T47D (cell line): ENCODE results near the gene DUSP22.
A peak's percentile ranks its signal among the peaks of the same experiment; 100 is the strongest.

Source experiments
- DNase-seq, 2 experiments: peaks; one replicate each; pipeline versions ENCODE4 v3.0.0 to v3.0.0-alpha.2; 2011 to 2012; ENCODE audit warnings: low read depth in 1 of 2, low spot score in 1 of 2
- JUND ChIP-seq: IDR thresholded peaks from 2 replicates; pipeline ENCODE4 v1.6.1; 2012; ENCODE audit warnings: low read depth
- in situ Hi-C: cut with HindIII; loops from 2 replicates; pipeline ENCODE4 v1.10.0; 2016; ENCODE audit warnings: low sequenced_read_pairs, low pct_unique_long_range_greater_than_20kb

DUSP22 gene

DNA sequence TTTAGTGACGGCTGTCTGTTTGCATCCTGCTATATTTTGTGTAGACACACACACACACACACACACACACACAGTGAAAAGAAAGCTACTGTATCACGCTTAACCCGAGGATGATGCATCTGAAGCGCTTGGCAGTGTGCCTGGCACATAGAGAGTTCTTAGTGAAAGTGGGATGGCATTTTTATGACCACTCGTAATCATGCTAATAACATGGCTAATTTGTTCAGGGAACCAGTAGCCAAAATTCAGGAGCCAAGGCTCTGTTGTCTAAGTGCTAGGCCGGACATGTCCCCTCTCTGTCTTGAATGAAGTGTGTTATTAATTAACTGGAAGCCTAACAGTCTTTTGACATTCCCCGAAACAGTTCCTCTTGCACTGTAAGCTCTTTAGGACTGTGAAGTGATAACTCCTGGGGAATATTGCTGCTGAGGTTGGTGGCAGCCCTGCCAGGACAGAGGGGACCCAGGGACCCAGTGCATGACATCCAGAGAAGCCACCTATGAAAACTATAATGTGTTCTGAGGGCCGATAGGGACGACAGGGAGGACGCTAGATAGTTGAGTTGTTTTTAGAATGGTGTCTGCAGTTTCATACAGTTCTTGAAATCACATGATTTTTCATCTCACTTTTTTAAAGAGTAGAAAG, 54.2 kb downstream of the DUSP22 start:
- no peak for DNase-seq
- in situ Hi-C loops = no loop called here
- TF ChIP-seq JUND = no peak

DNA sequence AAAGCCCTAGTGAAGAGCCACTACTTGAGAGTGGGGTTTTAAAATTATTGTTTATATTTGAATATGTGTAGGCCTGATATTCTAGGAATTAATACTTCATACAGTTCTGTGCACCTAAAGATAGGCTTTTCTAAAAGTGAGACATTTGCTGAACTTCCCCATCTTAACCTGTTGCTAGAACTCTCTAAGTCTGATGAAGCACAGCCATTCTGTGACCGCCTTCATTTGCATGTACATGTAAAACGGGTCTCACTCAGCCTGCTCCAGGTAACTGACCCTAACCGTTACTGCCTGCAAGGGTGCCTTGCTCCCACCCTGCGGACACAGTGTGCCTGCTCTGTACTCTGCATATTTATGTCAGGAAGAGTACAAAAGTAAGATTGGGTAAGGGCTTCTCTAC, 54.9 kb downstream of the DUSP22 start:
- no peak for DNase-seq
- in situ Hi-C loops = no loop called here
- no peak for TF ChIP-seq JUND

DNA sequence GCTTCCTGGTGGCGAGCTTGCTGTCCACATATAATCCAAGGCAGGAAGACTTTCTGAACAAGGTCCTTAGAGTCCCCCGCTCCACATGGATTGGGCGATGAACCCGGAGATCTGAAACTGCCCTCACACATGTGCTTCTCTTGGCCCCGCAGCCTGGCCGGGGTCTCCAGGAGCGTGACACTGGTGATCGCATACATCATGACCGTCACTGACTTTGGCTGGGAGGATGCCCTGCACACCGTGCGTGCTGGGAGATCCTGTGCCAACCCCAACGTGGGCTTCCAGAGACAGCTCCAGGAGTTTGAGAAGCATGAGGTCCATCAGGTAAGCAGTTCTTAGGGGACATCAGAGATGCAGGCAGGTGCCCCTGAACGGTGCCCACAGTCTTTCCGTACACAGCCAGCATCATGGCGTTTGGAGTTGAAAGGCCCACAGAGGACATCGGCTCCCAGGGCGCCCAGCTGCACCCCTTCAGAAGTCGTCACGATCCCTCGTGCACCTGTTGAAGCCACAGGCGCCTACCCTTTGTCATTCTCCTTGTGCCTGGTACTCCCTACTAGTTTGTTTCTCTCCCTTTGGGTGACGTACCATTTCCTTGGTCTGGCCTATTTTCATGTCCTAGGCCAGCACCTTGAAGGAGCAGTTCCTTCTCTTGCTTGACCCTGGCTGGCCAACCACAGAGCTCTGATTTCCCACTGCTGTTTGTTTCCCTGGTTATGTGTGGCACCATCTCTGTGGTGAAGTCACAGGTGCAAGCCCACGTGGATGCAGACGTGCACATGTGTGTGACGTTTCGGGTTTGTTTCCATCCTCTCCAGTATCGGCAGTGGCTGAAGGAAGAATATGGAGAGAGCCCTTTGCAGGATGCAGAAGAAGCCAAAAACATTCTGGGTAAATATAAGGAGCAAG, 55.9 kb downstream of the DUSP22 start:
- DNase-seq = no peak
- in situ Hi-C loops = no loop called here
- TF ChIP-seq JUND = no peak

DNA sequence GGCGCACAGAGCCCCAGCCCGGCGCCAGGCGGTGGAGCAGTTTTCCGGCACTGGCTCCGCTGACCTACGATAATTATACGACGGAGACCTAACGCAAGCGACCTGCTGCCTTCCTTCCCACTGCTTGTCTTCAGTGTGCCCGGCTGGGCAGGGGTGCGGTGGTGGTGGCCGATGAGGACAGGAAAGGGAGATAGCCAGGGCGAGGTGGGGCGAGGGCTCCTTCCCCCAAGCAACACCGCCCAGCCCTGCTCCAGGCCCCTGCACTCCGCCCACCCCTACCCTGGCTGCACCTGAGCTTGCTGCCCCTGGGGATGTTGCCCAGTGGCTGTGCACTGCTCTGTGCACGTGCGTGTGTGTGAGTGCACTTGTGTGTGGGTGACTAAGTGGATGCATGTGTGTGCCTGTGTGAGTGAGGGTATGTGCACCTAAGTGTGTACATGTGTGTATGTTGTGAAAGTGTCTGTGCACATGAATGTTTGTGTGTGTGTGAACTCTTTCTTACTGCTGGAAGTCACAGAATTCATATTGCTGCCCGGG, 56.6 kb downstream of the DUSP22 start:
- in situ Hi-C loops = no loop called here
- no peak for DNase-seq
- TF ChIP-seq JUND = no peak

DNA sequence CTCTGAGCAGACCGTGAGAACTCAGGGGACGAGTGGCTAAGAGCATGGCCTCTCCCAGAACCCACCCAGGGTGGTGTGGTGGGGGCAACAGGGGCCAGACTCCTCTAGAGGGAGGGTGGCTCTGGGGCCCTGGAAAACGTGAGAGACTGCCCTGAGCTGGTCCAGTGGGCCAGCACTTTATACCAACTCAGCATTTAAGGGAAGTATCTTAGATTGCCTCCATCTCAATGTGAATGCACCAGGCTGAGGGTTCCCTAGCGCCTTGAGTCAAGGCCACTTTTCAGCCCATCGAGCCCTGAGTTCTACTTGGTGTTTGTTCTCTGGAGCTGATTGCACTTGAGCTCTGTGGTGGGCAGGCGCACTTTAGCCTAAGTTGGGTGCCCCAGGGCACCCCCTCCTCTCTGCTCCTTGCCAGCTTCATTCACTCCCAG, 57.2 kb downstream of the DUSP22 start:
- no peak for DNase-seq
- in situ Hi-C loops = no loop called here

DNA sequence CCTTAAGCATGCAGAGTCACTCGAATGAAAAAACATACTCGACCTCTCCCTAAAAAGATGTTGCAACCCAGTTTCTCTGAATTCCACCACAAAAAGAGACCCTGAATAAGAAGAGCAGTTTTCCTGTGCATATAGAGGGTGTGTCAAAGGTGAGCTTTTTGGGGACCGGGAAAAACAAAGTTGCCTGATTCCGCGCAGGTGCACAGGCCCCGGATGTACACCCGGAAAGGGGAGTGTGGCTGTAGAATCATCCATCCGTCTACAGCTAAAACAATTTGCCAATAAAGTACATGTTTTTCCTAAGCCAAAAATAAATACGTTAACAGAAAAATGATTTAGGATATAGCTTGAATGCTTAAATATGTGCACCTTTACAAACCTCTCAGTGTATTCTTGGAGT, 58.1 kb downstream of the DUSP22 start:
- in situ Hi-C loops = no loop called here
- no peak for DNase-seq
- TF ChIP-seq JUND = no peak

More for the DNA sequence above, 57.2 kb downstream of the DUSP22 start:
- TF ChIP-seq JUND = no peak

DNA sequence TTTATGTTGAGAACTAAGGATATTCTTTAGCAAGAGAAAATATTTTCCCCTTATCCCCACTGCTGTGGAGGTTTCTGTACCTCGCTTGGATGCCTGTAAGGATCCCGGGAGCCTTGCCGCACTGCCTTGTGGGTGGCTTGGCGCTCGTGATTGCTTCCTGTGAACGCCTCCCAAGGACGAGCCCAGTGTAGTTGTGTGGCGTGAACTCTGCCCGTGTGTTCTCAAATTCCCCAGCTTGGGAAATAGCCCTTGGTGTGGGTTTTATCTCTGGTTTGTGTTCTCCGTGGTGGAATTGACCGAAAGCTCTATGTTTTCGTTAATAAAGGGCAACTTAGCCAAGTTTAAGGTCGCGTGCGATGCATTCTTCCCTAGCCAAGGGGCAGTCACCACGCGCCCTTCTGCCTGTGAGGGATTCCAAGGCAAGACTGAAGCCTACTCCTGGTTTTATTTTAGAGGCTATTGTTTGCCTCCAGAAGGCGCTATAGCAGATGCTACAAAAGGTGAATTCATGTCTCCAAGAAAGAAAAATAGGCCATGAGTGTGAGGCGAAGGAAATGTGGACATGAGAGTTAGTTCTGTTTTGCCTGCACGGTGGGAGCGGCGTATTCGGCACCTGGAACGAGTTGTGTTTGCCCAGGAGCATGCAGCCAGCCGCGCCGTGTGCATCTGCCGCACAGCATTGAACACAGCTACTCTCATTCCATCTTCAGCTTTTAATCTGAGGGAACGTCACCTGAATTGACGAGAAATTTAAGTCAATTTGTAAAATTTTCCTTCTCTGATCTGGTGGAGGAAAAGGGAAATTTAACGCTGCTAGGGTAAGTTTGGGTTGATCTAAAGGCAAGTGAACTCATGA, 59.0 kb downstream of the DUSP22 start:
- no peak for TF ChIP-seq JUND
- in situ Hi-C loops = no loop called here
- no peak for DNase-seq

DNA sequence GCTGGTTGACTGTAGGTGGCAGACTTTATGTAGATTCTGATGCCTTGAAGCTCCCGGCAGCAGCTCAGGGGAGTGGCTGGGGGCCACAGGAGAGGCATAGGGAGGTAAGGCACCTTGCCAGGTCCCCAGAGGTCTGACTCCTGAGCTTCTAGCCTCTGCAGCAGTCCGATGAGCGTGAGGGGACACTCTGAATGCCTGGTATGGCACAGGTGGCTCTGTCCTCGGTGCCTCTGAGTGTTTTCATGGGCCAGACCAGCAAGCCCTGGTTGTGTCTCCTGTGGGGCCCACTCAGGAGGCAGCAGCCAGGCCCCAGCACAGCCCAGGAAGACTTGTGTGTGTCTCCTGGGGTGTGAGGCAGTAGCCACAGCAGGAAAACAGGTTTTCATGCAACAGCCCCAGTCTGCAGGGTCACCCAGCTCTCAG, 59.6 kb downstream of the DUSP22 start:
- DNase-seq = peak in 1 of 2 experiments; percentile 20
- in situ Hi-C loops = no loop called here
- TF ChIP-seq JUND = no peak

DNA sequence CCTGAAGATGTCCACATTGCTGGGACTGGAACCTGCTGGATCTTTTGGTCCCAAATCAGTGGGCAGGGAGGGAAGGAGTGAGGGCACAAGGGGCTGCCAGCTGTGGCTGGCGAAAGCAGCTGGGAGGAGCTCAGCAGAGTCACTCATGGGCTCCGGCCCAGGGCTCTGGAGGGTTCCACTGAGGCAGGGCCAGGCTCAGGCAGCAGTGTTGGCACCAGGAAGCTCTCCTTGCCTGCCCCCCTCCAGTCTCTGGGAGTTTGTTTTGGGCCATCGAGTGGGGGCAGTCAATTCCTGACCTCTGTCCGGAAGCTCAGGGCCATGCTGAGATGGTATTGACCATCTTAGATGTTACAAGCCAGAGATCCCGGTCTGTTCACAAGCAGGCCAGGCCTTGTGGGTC, 60.2 kb downstream of the DUSP22 start:
- in situ Hi-C loops = no loop called here
- DNase-seq = no peak
- TF ChIP-seq JUND = no peak

DNA sequence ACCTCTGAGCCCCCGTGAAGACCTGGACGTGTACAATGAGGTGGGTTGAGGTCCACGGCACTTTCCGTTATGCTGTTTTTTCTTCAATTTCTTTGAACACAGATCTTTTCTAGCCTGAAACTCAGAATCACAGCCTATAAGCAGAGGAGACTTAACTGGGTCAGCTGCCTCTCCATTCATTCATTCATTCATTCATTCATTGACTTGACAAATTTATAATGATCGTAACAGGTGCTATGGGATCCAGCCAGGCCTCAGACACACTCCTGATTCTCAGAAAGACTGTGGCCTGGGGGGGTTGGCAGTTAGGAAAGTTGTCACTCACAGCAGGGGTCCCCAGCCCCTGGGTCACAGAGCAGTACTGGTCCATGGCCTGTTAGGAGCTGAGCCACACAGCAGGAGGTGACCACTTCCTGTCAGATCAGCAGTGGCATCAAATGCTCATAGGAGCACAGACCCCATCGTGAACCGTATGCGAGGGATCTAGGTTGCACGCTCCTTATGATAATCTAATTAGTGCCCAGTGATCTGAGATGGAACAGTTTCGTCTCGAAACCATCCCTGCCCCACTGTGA, 60.7 kb downstream of the DUSP22 start:
- DNase-seq = no peak
- TF ChIP-seq JUND = no peak
- in situ Hi-C loops = no loop called here

DNA sequence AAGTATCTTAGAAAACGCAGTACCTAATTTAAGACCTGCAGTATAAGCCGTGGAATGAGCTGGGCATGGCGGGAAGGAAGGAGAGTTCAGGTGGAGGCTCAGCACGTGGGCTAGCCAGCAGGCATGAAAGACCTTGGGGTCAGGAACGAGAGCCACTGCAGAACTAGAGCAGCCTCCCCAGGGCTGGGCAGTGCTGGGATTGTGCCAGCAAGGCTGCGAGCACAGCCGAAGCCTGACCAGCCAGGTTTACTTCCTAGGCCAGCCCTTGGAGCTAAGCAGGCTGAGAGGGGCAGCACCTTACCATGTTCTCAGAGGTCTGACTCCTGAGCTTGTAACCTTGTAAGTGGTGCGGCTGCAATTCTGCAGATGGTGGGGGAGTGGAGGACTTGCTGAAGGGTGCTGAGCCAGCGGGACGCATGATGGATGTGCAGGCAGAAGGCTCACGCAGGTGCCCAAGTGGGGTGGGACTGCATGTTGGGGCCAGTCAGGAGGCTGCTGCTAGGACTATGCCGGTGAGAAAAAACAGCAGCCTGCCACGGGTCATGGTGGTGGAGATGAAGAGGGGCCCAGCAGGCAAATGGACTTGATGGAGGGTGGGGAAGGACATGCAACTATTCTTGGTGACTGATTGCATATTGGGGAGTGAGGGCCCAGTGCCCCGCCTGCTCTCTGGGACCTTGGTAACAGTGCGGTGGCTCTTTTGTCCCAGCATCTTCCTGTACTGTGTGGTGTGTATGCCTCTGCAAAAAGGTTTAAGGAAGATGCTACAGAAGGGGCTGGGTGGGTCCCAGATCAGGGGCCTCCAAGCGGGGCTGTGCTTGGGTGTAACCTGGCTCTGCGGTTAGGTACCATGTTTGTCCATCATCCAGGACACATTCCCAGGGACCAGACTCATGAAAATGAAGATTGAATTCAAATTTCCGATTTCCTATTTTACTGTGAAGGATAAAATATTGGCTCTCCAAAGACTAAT, 61.6 kb downstream of the DUSP22 start:
- TF ChIP-seq JUND = no peak
- in situ Hi-C loops = no loop called here
- no peak for DNase-seq
